Colonic mucosa (tissue), 4 donors: ENCODE measurements around the gene SLC39A10. TPM values are rescaled to one million over a fixed set of nuclear protein-coding genes. Genes with fewer than 3 reads are reported as not detected.

Source experiments
- DNase-seq: peaks from one replicate; pipeline ENCODE4 v3.0.0-alpha.2; 2020
- H3K27ac ChIP-seq: fragments of 200-600 bp; one replicate; pipeline ENCODE4 v1.8.0; 2021
- H3K27me3 ChIP-seq: fragments of 200-600 bp; one replicate; pipeline ENCODE4 v1.8.0; 2021
- H3K36me3 ChIP-seq: fragments of 200-600 bp; one replicate; pipeline ENCODE4 v1.8.0; 2021
- H3K4me1 ChIP-seq: fragments of 200-600 bp; one replicate; pipeline ENCODE4 v1.8.0; 2021; ENCODE audit warnings: mild to moderate bottlenecking
- H3K4me3 ChIP-seq: fragments of 200-600 bp; one replicate; pipeline ENCODE4 v1.8.0; 2021
- H3K9ac ChIP-seq, 2 donors: one replicate each; pipeline ENCODE4 v1.7.0; 2013; ENCODE audit warnings: control low read depth in 2 of 2, low read depth in 2 of 2, low read length in 2 of 2
- H3K9me3 ChIP-seq: fragments of 200-600 bp; one replicate; pipeline ENCODE4 v1.8.0; 2021
- intact Hi-C: fragments of 100-400 bp; cut with DNase I; formaldehyde crosslinking; loops from one replicate; pipeline ENCODE4 v1.14.1; 2022
- total RNA-seq, 2 donors: library from RNA; stranded (reverse); fragmentation: NEBNext Ultra II Directional in 1 of 2; extraction: Animal tissue kit (Norgen Biotek cat#: 25700) in 1 of 2; gene quantifications; one replicate each; pipeline ENCODE4 v1.2.1, GENCODE V29; 2021
- TF ChIP-seq, protein P1 (sequence below): fragments of 200-600 bp; IDR thresholded peaks from one replicate; pipeline ENCODE4 v1.8.0; 2022; ENCODE audit warnings: antibody characterized with exemption, mild to moderate bottlenecking
- donor health status: healthy.
- donor health status: DM: no; HTN: no; CAD: no.
- donor health status: DM: no; HTN: no; CAD: no.

Gene SLC39A10
- total RNA-seq, 2 donors from 2014 or later = 12.8 to 16.5 TPM

DNA sequence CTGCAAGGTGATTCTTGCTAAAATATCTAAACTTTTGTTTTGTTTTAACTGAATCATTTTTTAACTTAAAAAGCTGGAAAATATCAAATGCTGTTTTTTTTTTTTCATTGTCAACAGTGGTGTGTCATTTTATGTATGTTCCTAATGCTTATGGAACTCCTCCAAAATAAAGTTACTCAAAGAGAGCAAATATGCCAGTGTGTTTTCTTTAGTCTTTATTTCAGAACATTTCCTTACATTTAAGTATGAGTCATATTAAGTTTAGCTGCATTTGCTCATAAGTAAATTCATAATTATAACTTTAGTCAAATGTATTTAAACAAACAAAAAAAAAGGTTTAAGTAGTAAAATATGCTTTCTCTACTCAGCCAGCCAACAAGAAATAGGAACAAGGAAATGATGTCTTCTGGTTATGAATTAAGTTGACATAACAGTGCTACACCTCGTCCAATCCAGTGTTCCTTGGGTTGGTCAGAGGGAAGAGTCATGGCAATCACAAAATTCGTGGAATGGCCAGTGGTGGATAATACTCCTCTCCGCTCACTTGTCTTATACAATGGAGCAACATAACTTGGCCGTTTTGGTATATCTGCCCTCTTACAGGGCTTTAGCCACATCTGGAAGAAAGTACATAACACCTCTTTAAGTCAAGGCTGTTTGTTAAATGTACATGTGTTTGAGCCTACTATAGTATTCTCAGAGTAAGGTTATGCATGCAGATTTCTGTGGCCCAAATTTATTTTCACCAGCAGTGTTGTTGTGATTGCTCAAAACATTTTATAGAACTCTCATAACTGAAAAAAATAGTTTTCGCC, 80.7 kb downstream of the SLC39A10 start:
- Histone ChIP-seq H3K4me3 (no peak overlapping the region), H3K27ac (no peak overlapping the region), H3K36me3 (no peaks in the 10 kb centered on the region), H3K27me3 (no peaks in the 10 kb centered on the region), H3K9ac (no peak overlapping the region), H3K9me3 (no peaks in the 10 kb centered on the region), H3K4me1 (no peaks in the 10 kb centered on the region)
- TF ChIP-seq, protein P1, sequence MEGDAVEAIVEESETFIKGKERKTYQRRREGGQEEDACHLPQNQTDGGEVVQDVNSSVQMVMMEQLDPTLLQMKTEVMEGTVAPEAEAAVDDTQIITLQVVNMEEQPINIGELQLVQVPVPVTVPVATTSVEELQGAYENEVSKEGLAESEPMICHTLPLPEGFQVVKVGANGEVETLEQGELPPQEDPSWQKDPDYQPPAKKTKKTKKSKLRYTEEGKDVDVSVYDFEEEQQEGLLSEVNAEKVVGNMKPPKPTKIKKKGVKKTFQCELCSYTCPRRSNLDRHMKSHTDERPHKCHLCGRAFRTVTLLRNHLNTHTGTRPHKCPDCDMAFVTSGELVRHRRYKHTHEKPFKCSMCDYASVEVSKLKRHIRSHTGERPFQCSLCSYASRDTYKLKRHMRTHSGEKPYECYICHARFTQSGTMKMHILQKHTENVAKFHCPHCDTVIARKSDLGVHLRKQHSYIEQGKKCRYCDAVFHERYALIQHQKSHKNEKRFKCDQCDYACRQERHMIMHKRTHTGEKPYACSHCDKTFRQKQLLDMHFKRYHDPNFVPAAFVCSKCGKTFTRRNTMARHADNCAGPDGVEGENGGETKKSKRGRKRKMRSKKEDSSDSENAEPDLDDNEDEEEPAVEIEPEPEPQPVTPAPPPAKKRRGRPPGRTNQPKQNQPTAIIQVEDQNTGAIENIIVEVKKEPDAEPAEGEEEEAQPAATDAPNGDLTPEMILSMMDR = no peak
- DNase-seq = no peak
- intact Hi-C loops = no loop called here

DNA sequence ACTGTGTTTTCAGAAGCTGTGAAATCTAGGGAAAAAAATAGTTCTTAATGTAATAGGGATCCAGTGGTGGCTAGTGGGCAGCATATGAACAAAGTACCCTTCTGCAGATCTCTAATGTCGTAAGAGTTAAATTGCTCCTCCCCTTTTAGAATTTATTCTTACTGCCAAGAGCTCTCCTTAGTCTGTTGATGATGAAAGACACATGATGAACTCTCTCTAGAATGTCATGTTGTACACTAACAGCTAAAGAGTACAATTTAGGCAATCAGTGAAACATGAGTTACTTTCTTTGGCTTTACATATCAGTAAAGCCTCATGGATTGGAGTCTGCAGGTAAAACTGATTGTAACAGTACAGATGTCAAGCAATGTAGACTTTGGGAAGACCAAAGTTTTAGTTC, 84.2 kb downstream of the SLC39A10 start:
- Histone ChIP-seq H3K27me3 (no peaks in the 10 kb centered on the region), H3K9me3 (no peaks in the 10 kb centered on the region), H3K4me1 (no peaks in the 10 kb centered on the region), H3K9ac (no peak overlapping the region), H3K4me3 (no peak overlapping the region), H3K27ac (no peak overlapping the region), H3K36me3 (no peaks in the 10 kb centered on the region)
- no peak for DNase-seq
- intact Hi-C loops = no loop called here
- TF ChIP-seq, protein P1 = no peak

DNA sequence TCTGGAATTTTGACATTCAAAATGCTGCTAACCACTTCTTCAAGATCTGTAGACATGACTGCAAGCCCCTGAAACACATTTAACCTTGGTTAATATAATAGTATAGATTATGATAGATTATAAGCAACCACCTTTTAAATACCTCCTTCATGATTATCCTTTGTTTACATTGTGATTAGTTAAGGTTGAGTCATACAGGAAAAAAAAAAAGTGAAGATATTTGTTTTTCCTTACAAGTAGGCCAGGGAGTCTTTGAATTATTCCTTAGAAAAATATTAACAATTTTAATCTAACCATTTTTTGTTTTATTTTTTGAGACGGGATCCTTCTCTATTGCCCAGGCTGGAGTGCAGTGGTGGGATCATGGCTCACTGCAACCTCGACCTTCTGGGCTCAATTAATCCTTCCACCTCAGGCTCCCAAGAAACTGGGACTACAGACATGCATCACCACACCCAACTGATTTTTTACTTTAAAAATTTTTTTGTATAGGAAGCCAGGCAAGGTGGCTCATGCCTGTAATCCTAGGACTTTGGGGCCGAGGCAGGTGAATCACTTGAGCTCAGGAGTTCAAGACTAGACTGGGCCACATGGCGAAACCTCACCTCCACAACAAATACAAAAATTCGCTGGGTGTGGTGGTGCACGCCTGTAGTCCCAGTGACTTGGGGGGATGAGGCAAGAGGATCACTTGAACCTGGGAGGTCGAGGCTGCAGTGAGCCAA, 99.4 kb downstream of the SLC39A10 start:
- H3K4me1 ChIP-seq = no peaks in the 10 kb centered on the region
- no peak overlapping the region for H3K27ac ChIP-seq
- H3K9ac ChIP-seq = no peak overlapping the region
- no peaks in the 10 kb centered on the region for H3K9me3 ChIP-seq
- intact Hi-C loops = no loop called here
- no peaks in the 10 kb centered on the region for H3K36me3 ChIP-seq
- TF ChIP-seq, protein P1 = no peak
- no peak overlapping the region for H3K4me3 ChIP-seq
- DNase-seq = no peak
- H3K27me3 ChIP-seq = no peaks in the 10 kb centered on the region

DNA sequence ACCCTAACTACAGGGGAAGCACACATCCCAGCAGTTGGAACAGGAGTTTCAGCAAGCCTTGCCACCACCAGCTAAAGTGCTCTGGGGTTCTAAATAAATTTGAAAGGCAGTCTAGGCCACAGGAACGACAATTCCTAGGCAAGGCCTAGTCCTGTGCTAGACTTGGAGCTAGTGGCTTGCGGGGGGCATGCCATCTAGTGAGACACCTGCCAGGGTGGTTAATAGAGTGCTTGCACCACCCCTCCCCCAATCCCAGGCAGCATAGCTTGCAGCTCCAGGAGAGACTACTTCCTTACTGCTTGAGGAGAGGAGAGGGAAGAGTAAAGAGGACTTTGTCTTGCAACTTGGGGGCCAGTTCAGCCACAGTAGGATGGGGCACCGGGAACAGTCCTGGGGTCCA, 101.8 kb downstream of the SLC39A10 start:
- H3K9ac ChIP-seq = no peak overlapping the region
- H3K9me3 ChIP-seq = no peaks in the 10 kb centered on the region
- no peak overlapping the region for H3K27ac ChIP-seq
- no peaks in the 10 kb centered on the region for H3K27me3 ChIP-seq
- H3K4me1 ChIP-seq = no peaks in the 10 kb centered on the region
- H3K36me3 ChIP-seq = no peaks in the 10 kb centered on the region
- no peak overlapping the region for H3K4me3 ChIP-seq
- TF ChIP-seq, protein P1 = no peak
- no peak for DNase-seq
- intact Hi-C loops = no loop called here

DNA sequence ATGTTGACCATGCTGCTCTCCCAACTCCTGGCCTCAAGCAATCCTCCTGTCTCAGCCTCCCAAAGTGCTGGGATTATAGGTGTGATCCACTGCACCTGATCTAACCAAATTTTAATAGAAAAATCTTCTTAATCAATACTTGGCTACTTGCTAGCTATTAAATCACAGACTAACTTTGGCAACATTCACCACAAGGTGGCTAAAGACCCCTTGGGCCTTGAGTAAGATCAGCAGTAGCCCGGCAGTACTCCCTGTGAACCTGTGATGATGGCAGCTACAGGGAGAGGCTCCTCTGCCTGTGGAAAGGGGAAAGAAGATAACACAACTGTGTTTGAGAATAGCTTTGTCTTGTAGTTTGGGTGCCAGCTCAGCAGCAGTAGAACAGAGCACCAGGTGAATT, 102.9 kb downstream of the SLC39A10 start:
- Histone ChIP-seq H3K9me3 (no peaks in the 10 kb centered on the region), H3K4me3 (no peak overlapping the region), H3K36me3 (no peaks in the 10 kb centered on the region), H3K4me1 (no peaks in the 10 kb centered on the region), H3K27ac (no peak overlapping the region), H3K27me3 (no peaks in the 10 kb centered on the region), H3K9ac (no peak overlapping the region)
- no peak for DNase-seq
- intact Hi-C loops = no loop called here
- TF ChIP-seq, protein P1 = no peak
